Activated CD8-positive, alpha-beta T cell treated with anti-CD3 and anti-CD28 coated beads for 36 hours (primary cell): Measurements from ENCODE around the gene EVC. TPM values are rescaled to one million over a fixed set of nuclear protein-coding genes. Genes with fewer than 3 reads are reported as not detected.

Experiments
- ATAC-seq: fragments of 200-7000 bp; cut with Tn5 transposase; one replicate; pipeline ENCODE4 v1.10.0; 2021; ENCODE audit warnings: mild to moderate bottlenecking, moderate library complexity
- CTCF ChIA-PET: fragments of 350-600 bp; sonication (Branson Sonifier 250); formaldehyde crosslinking; loops from one replicate; lab custom pipeline; 2021; ENCODE audit warnings: antibody characterized with exemption; lab: Charles Lee
- POLR2A ChIA-PET: fragments of 350-600 bp; sonication (Branson Sonifier 250); formaldehyde crosslinking; loops from one replicate; lab custom pipeline; 2021; ENCODE audit warnings: antibody characterized with exemption; lab: Charles Lee
- DNase-seq: peaks from one replicate; pipeline ENCODE4 v3.0.0-alpha.2; 2020
- H3K27ac Mint-ChIP-seq: one replicate; pipeline ENCODE4 v1.8.0; 2021; ENCODE audit warnings: mild to moderate bottlenecking, mixed read lengths
- H3K27me3 Mint-ChIP-seq: one replicate; pipeline ENCODE4 v1.8.0; 2021; ENCODE audit warnings: mixed read lengths
- H3K36me3 Mint-ChIP-seq: one replicate; pipeline ENCODE4 v1.8.0; 2021; ENCODE audit warnings: low read depth, mixed read lengths
- H3K4me1 Mint-ChIP-seq: one replicate; pipeline ENCODE4 v1.8.0; 2021; ENCODE audit warnings: low read depth, mixed read lengths
- H3K4me3 Mint-ChIP-seq: one replicate; pipeline ENCODE4 v1.8.0; 2021; ENCODE audit warnings: mild to moderate bottlenecking, moderate library complexity, mixed read lengths
- H3K9me3 Mint-ChIP-seq: one replicate; pipeline ENCODE4 v1.8.0; 2021; ENCODE audit warnings: mixed read lengths
- intact Hi-C: fragments of 100-400 bp; cut with micrococcal nuclease; formaldehyde crosslinking; loops from one replicate; pipeline ENCODE4 v1.10.0; 2022
- total RNA-seq, 2 experiments: library from RNA; stranded (reverse); gene quantifications; one replicate each; pipeline ENCODE4 v1.2.3, GENCODE V29; 2021
- TF ChIP-seq, protein P1 (sequence below): fragments of 200-600 bp; IDR thresholded peaks from one replicate; pipeline ENCODE4 v1.8.0; 2022; ENCODE audit warnings: antibody characterized with exemption, mild to moderate bottlenecking

Gene EVC
- total RNA-seq, 2 experiments from 2014 or later = 2.0 to 2.5 TPM

DNA sequence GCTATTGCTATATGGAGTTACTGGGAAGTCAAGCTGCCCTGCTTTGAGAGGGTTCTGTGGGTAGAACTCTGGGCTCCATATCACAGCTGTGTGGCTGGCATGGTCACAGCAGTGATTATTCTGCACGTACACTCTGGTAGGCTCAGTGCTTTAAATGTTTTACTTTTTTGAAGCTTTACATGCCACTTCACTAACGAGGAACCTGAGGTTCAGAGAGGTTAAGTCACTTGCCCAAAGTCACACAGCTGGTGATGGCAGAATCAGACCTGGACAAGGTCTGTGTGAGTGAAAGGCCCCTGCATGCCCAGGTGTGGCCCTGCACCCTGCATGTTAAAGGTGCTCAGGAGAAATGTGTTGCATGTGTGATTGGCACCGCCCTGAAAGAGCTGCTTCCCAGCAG is 24.5 kb downstream of the EVC start:
- H3K4me3 Mint-ChIP-seq = no peak overlapping the region
- TF ChIP-seq, protein P1, sequence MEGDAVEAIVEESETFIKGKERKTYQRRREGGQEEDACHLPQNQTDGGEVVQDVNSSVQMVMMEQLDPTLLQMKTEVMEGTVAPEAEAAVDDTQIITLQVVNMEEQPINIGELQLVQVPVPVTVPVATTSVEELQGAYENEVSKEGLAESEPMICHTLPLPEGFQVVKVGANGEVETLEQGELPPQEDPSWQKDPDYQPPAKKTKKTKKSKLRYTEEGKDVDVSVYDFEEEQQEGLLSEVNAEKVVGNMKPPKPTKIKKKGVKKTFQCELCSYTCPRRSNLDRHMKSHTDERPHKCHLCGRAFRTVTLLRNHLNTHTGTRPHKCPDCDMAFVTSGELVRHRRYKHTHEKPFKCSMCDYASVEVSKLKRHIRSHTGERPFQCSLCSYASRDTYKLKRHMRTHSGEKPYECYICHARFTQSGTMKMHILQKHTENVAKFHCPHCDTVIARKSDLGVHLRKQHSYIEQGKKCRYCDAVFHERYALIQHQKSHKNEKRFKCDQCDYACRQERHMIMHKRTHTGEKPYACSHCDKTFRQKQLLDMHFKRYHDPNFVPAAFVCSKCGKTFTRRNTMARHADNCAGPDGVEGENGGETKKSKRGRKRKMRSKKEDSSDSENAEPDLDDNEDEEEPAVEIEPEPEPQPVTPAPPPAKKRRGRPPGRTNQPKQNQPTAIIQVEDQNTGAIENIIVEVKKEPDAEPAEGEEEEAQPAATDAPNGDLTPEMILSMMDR = no peak
- H3K27ac Mint-ChIP-seq = no peak overlapping the region
- no peak for ATAC-seq
- no peaks in the 10 kb centered on the region for H3K36me3 Mint-ChIP-seq
- POLR2A ChIA-PET = no interaction called here
- no peaks in the 10 kb centered on the region for H3K4me1 Mint-ChIP-seq
- intact Hi-C loops = no loop called here
- CTCF ChIA-PET = no interaction called here
- DNase-seq = no peak
- no peaks in the 10 kb centered on the region for H3K27me3 Mint-ChIP-seq
- H3K9me3 Mint-ChIP-seq = no peaks in the 10 kb centered on the region

DNA sequence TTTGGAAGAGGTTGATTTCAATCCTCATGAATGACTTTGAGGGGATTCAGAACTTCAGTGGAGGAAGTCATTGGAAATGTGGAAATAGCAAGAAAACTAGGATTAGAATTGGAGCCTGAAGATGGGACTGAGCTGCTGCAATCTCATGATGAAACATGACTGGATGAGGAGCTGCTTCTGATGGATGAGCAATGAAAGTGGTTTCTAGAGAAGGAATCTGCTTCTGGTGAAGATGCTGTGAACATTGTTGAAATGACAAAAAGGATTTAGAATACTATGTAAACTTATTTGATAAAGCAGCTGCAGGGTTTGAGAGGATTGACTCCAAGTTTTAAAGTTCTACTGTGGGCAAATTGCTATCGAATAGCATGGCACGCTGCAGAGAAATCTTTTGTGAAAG is 27.1 kb downstream of the EVC start:
- no peaks in the 10 kb centered on the region for H3K9me3 Mint-ChIP-seq
- DNase-seq (no peak), ATAC-seq (no peak)
- H3K4me3 Mint-ChIP-seq = no peak overlapping the region
- H3K27ac Mint-ChIP-seq = no peak overlapping the region
- no peaks in the 10 kb centered on the region for H3K27me3 Mint-ChIP-seq
- H3K36me3 Mint-ChIP-seq = no peaks in the 10 kb centered on the region
- no peaks in the 10 kb centered on the region for H3K4me1 Mint-ChIP-seq
- POLR2A ChIA-PET = interaction anchor here (0.5 to 0.6 kb wide), 2 partner anchors 16 to 459 kb away, joined by 3 to 5 read pairs; no protein-coding TSS in a partner anchor
- CTCF ChIA-PET = no interaction called here
- intact Hi-C loops = no loop called here
- TF ChIP-seq, protein P1 = no peak

DNA sequence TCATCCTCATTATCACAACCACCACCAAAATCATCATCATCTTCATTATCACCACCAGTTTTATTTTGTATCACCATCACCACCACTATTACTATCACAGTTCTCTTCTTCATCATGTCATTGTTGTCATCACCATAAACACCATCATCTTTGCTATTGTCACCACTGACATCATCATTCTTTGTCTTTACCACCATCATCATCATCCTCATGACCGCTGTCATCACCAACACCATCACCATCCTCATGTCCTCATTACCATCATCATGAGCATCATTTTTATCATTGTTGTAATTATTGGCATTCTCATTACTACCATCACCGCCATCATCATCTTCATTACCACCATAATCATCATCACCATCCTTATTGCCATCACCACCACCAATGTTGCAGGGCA is 31.4 kb downstream of the EVC start:
- Mint-ChIP-seq H3K27ac (no peak overlapping the region), H3K27me3 (no peaks in the 10 kb centered on the region), H3K4me1 (no peaks in the 10 kb centered on the region), H3K36me3 (no peaks in the 10 kb centered on the region), H3K4me3 (no peak overlapping the region), H3K9me3 (no peaks in the 10 kb centered on the region)
- CTCF ChIA-PET = no interaction called here
- DNase-seq (no peak), ATAC-seq (no peak)
- intact Hi-C loops = no loop called here
- TF ChIP-seq, protein P1 = no peak
- POLR2A ChIA-PET = no interaction called here

DNA sequence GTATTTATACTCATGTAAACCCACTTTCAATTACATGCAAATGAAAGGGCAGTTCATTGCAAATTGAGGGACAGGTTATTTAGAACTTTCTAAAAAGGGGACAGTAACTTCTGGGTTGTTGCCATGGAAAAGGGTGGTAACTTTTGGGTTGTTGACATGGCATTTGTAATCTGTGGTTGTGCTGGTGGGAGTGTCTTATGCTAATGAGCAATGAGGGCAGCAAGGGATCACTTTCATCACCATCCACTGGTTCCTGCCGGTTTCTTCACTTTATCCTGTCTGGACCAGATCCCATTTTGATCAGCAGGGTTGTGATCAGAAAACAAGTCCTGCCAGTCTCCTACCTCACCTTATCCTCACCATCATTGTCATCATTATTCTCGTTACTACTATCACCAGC is 32.0 kb downstream of the EVC start:
- POLR2A ChIA-PET = no interaction called here
- TF ChIP-seq, protein P1 = no peak
- intact Hi-C loops = no loop called here
- DNase-seq = no peak
- Mint-ChIP-seq H3K4me3 (no peak overlapping the region), H3K27ac (no peak overlapping the region), H3K4me1 (no peaks in the 10 kb centered on the region), H3K27me3 (no peaks in the 10 kb centered on the region), H3K9me3 (no peaks in the 10 kb centered on the region), H3K36me3 (no peaks in the 10 kb centered on the region)
- no peak for ATAC-seq
- CTCF ChIA-PET = no interaction called here

DNA sequence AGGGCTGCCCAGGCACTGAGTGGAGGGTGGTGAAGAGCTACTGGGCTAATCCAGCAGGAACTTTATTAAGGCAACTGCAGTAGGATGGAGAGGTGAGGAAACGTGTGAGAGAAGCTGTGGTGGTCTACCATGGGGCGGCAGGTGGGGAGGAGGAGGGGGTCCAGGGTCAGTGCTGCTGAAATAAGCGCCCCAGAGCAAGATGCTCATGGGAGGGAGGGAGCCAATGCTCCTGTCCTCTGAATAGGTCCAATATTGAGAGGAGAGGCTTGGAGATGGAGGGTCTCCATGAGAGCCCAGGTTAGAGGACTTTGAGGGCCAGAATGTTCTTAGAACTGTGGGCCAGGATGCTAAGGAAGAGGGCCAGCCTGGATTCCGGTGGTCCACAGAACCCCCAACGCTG is 35.2 kb downstream of the EVC start:
- ChIA-PET POLR2A (no interaction called here), CTCF (no interaction called here)
- Mint-ChIP-seq H3K27me3 (no peaks in the 10 kb centered on the region), H3K4me1 (no peaks in the 10 kb centered on the region), H3K27ac (no peak overlapping the region), H3K9me3 (no peaks in the 10 kb centered on the region), H3K4me3 (no peak overlapping the region), H3K36me3 (no peaks in the 10 kb centered on the region)
- intact Hi-C loops = no loop called here
- TF ChIP-seq, protein P1 = no peak
- ATAC-seq = no peak
- no peak for DNase-seq
